CD8-positive, alpha-beta memory T cell (primary cell): Measurements from ENCODE around the gene CYGB. TPM values are rescaled to one million over a fixed set of nuclear protein-coding genes. Genes with fewer than 3 reads are reported as not detected.

ENCODE experiments used
- CTCF ChIA-PET: fragments of 350-600 bp; sonication (Branson Sonifier 250); formaldehyde crosslinking; loops from one replicate; lab custom pipeline; 2021; ENCODE audit warnings: antibody characterized with exemption; lab: Charles Lee
- POLR2A ChIA-PET: fragments of 350-600 bp; sonication (Branson Sonifier 250); formaldehyde crosslinking; loops from one replicate; lab custom pipeline; 2021; ENCODE audit warnings: antibody characterized with exemption; lab: Charles Lee
- DNase-seq, 5 donors: peaks; one replicate each; pipeline versions ENCODE4 v3.0.0 to v3.0.0-alpha.2; 2020 to 2022; ENCODE audit warnings: mixed read lengths in 1 of 5
- H3K27ac ChIP-seq: one replicate; pipeline ENCODE4 v1.7.0; 2013; ENCODE audit warnings: low read depth, mild to moderate bottlenecking, low read length, moderate library complexity
- H3K27me3 ChIP-seq: 2 replicates; pipeline ENCODE4 v1.7.0; 2013; ENCODE audit warnings: low read length, mild to moderate bottlenecking; ENCODE audit not compliant: insufficient read depth, poor library complexity, severe bottlenecking
- H3K36me3 ChIP-seq: 2 replicates; pipeline ENCODE4 v1.7.0; 2013; ENCODE audit warnings: mild to moderate bottlenecking, low read length, moderate library complexity; ENCODE audit not compliant: insufficient read depth
- H3K4me1 ChIP-seq: 2 replicates; pipeline ENCODE4 v1.7.0; 2013; ENCODE audit warnings: mild to moderate bottlenecking, low read length, moderate library complexity; ENCODE audit not compliant: insufficient read depth
- H3K4me3 ChIP-seq: 2 replicates; pipeline ENCODE4 v1.7.0; 2013; ENCODE audit warnings: mild to moderate bottlenecking, low read length
- H3K9me3 ChIP-seq: 2 replicates; pipeline ENCODE4 v1.7.0; 2013; ENCODE audit warnings: mild to moderate bottlenecking, low read length
- H3K27ac Mint-ChIP-seq, 8 donors: one replicate each; pipeline ENCODE4 v1.8.0; 2020 to 2021; ENCODE audit warnings: mixed read lengths in 8 of 8, mild to moderate bottlenecking in 6 of 8, inconsistent platforms in 3 of 8, moderate library complexity in 3 of 8
- H3K27me3 Mint-ChIP-seq, 2 donors: one replicate each; pipeline ENCODE4 v1.8.0; 2020 to 2021; ENCODE audit warnings: mixed read lengths in 2 of 2, mild to moderate bottlenecking in 1 of 2, moderate library complexity in 1 of 2
- H3K36me3 Mint-ChIP-seq, 3 donors: one replicate each; pipeline ENCODE4 v1.8.0; 2020 to 2021; ENCODE audit warnings: mixed read lengths in 3 of 3, inconsistent platforms in 1 of 3, mild to moderate bottlenecking in 1 of 3
- H3K4me1 Mint-ChIP-seq, 3 donors: one replicate each; pipeline ENCODE4 v1.8.0; 2020 to 2021; ENCODE audit warnings: mixed read lengths in 3 of 3, inconsistent platforms in 1 of 3, mild to moderate bottlenecking in 1 of 3
- H3K4me3 Mint-ChIP-seq, 7 donors: one replicate each; pipeline ENCODE4 v1.8.0; 2020 to 2021; ENCODE audit warnings: mixed read lengths in 7 of 7, mild to moderate bottlenecking in 6 of 7, moderate library complexity in 4 of 7, inconsistent platforms in 2 of 7
- H3K9me3 Mint-ChIP-seq, 5 donors: one replicate each; pipeline ENCODE4 v1.8.0; 2020 to 2022; ENCODE audit warnings: mixed read lengths in 5 of 5, mild to moderate bottlenecking in 3 of 5, moderate library complexity in 2 of 5, inconsistent platforms in 1 of 5
- polyA plus RNA-seq: library from polyadenylated mRNA; unstranded; fragments of 300-500 nt; fragmentation: Illumina TruSeq; gene quantifications from one replicate; pipeline ENCODE4 v1.2.3, GENCODE V29; 2021
- total RNA-seq, 2 experiments: library from RNA; stranded (reverse); gene quantifications; one replicate each; pipeline ENCODE4 v1.2.3, GENCODE V29; 2021

The CYGB gene
- total and polyA plus RNA-seq, 3 experiments from 2014 or later = 0.23 TPM; not detected in 2

- CTCF ChIA-PET = interaction anchor here (0.9 to 3.7 kb wide), 4 partner anchors 9 to 32 kb away, joined by 3 to 17 read pairs (median 6); partner anchors contain the start of gene AANAT
- POLR2A ChIA-PET = interaction anchor here (0.6 to 1.0 kb wide), 4 partner anchors 8 to 1348 kb away, joined by 3 to 7 read pairs (median 3); partner anchors contain the start of gene AANAT
- peaks cover 48 to 80% (median 54%) of the 10 kb centered on the region in 3 donors for H3K4me1 Mint-ChIP-seq
- peaks cover 0 to 28% (median 4%) of the 10 kb centered on the region in 3 donors for H3K36me3 Mint-ChIP-seq
- Histone ChIP-seq H3K9me3 (no peaks in the 10 kb centered on the region), H3K4me3 (no peak overlapping the region), H3K36me3 (no peaks in the 10 kb centered on the region), H3K27ac (peak overlapping the region; percentile 1), H3K27me3 (no peaks in the 10 kb centered on the region), H3K4me1 (peaks cover 57% of the 10 kb centered on the region)
- H3K4me3 Mint-ChIP-seq = peak overlapping the region; percentile 87 to 98 (median 91)
- peak in 1 of 5 donors; percentile 33 for DNase-seq
- no peaks in the 10 kb centered on the region for H3K27me3 Mint-ChIP-seq
- H3K9me3 Mint-ChIP-seq = peaks cover 0 to under 1% (median 0%) of the 10 kb centered on the region in 5 donors
- H3K27ac Mint-ChIP-seq = peak overlapping the region; percentile 59 to 99 (median 96)
Observed at GRCh38 chr17:76498876-76499251, 38.6 kb downstream of the CYGB start.

GRCh38 chr17:76497979-76498875 lies 39.3 kb downstream of the CYGB start:
- peaks cover 63% of the 10 kb centered on the region for H3K4me1 ChIP-seq
- H3K27ac ChIP-seq = no peak overlapping the region
- Mint-ChIP-seq H3K27me3 (no peaks in the 10 kb centered on the region), H3K36me3 (peaks cover 0 to 28% (median 4%) of the 10 kb centered on the region in 3 donors), H3K27ac (peak overlapping the region; percentile 59 to 99 (median 96)), H3K4me3 (peak overlapping the region; percentile 87 to 98 (median 91)), H3K9me3 (peaks cover 0 to 2% (median 0%) of the 10 kb centered on the region in 5 donors), H3K4me1 (peaks cover 54 to 86% (median 60%) of the 10 kb centered on the region in 3 donors)
- peak in 1 of 5 donors; percentile 5 for DNase-seq
- POLR2A ChIA-PET = interaction anchor here (0.5 to 0.7 kb wide), 4 partner anchors 9 to 1349 kb away, joined by 3 to 7 read pairs (median 3); partner anchors contain the start of gene AANAT
- no peaks in the 10 kb centered on the region for H3K9me3 ChIP-seq
- H3K36me3 ChIP-seq = no peaks in the 10 kb centered on the region
- CTCF ChIA-PET = interaction anchor here (0.9 to 3.7 kb wide), 4 partner anchors 9 to 90 kb away, joined by 3 to 17 read pairs (median 6); partner anchors contain the start of gene AANAT
- H3K27me3 ChIP-seq = no peaks in the 10 kb centered on the region
- no peak overlapping the region for H3K4me3 ChIP-seq

GRCh38 chr17:76497699-76497978 lies 39.9 kb downstream of the CYGB start:
- Histone ChIP-seq H3K27ac (no peak overlapping the region), H3K9me3 (no peaks in the 10 kb centered on the region), H3K4me3 (no peak overlapping the region), H3K27me3 (no peaks in the 10 kb centered on the region), H3K36me3 (no peaks in the 10 kb centered on the region), H3K4me1 (peaks cover 68% of the 10 kb centered on the region)
- Mint-ChIP-seq H3K27me3 (no peaks in the 10 kb centered on the region), H3K4me1 (peaks cover 60 to 89% (median 66%) of the 10 kb centered on the region in 3 donors), H3K27ac (peak overlapping the region in 6 of 8 donors; percentile 81 to 96 (median 88)), H3K4me3 (peak overlapping the region in 5 of 7 donors; percentile 52 to 96 (median 81)), H3K9me3 (peaks cover 0 to 2% (median 0%) of the 10 kb centered on the region in 5 donors), H3K36me3 (peaks cover 0 to 28% (median 4%) of the 10 kb centered on the region in 3 donors)
- CTCF ChIA-PET = interaction anchor here (1.1 to 3.7 kb wide), 4 partner anchors 8 to 89 kb away, joined by 4 to 17 read pairs (median 6); partner anchors contain the start of gene AANAT
- POLR2A ChIA-PET = no interaction called here
- DNase-seq = no peak

GRCh38 chr17:76496464-76496863 lies 41.0 kb downstream of the CYGB start:
- Histone ChIP-seq H3K9me3 (no peaks in the 10 kb centered on the region), H3K4me1 (peaks cover 68% of the 10 kb centered on the region), H3K27ac (no peak overlapping the region), H3K36me3 (no peaks in the 10 kb centered on the region), H3K27me3 (no peaks in the 10 kb centered on the region), H3K4me3 (no peak overlapping the region)
- peak overlapping the region in 7 of 8 donors; percentile 29 to 96 (median 84) for H3K27ac Mint-ChIP-seq
- H3K4me1 Mint-ChIP-seq = peaks cover 67 to 89% (median 73%) of the 10 kb centered on the region in 3 donors
- no peaks in the 10 kb centered on the region for H3K27me3 Mint-ChIP-seq
- peaks cover 0 to 28% (median 4%) of the 10 kb centered on the region in 3 donors for H3K36me3 Mint-ChIP-seq
- CTCF ChIA-PET = interaction anchor here (1.5 kb wide), 1 partner anchor 27 kb away, joined by 4 read pairs; no protein-coding TSS in a partner anchor
- POLR2A ChIA-PET = no interaction called here
- DNase-seq = no peak
- H3K9me3 Mint-ChIP-seq = peaks cover 0 to 2% (median 0%) of the 10 kb centered on the region in 5 donors
- peak overlapping the region in 5 of 7 donors; percentile 12 to 80 (median 41) for H3K4me3 Mint-ChIP-seq

GRCh38 chr17:76495663-76496400 lies 41.7 kb downstream of the CYGB start:
- Histone ChIP-seq H3K27me3 (no peaks in the 10 kb centered on the region), H3K36me3 (no peaks in the 10 kb centered on the region), H3K9me3 (no peaks in the 10 kb centered on the region), H3K27ac (no peak overlapping the region), H3K4me3 (no peak overlapping the region), H3K4me1 (peaks cover 68% of the 10 kb centered on the region)
- Mint-ChIP-seq H3K4me3 (peak overlapping the region in 2 of 7 donors; percentile 60 to 80), H3K27ac (peak overlapping the region; percentile 29 to 99 (median 81)), H3K9me3 (peaks cover 0 to 2% (median 0%) of the 10 kb centered on the region in 5 donors), H3K27me3 (no peaks in the 10 kb centered on the region), H3K36me3 (peaks cover 0 to 28% (median 4%) of the 10 kb centered on the region in 3 donors), H3K4me1 (peaks cover 67 to 93% (median 73%) of the 10 kb centered on the region in 3 donors)
- no peak for DNase-seq
- CTCF ChIA-PET = no interaction called here
- POLR2A ChIA-PET = no interaction called here

- peaks cover 61 to 93% (median 63%) of the 10 kb centered on the region in 3 donors for H3K4me1 Mint-ChIP-seq
- peak overlapping the region; percentile 82 to 99 (median 98) for H3K27ac Mint-ChIP-seq
- CTCF ChIA-PET = interaction anchor here (0.7 to 2.7 kb wide), 15 partner anchors 9 to 189 kb away, joined by 3 to 15 read pairs (median 5); partner anchors contain the start of genes AANAT and UBE2O
- Histone ChIP-seq H3K9me3 (no peaks in the 10 kb centered on the region), H3K36me3 (no peaks in the 10 kb centered on the region), H3K4me1 (peaks cover 48% of the 10 kb centered on the region), H3K27ac (peak overlapping the region; percentile 72), H3K4me3 (peak overlapping the region; percentile 51), H3K27me3 (no peaks in the 10 kb centered on the region)
- peaks cover 0 to 2% (median 0%) of the 10 kb centered on the region in 5 donors for H3K9me3 Mint-ChIP-seq
- POLR2A ChIA-PET = interaction anchor here (0.6 to 2.3 kb wide), 8 partner anchors 8 to 414 kb away, joined by 3 to 9 read pairs (median 4); partner anchors contain the start of genes RHBDF2 and UBALD2
- H3K36me3 Mint-ChIP-seq = peaks cover 0 to 16% (median 0%) of the 10 kb centered on the region in 3 donors
- H3K4me3 Mint-ChIP-seq = peak overlapping the region; percentile 78 to 92 (median 90)
- H3K27me3 Mint-ChIP-seq = no peaks in the 10 kb centered on the region
- peak; percentile 41 to 73 (median 46) for DNase-seq
Observed at GRCh38 chr17:76493505-76494167, 43.9 kb downstream of the CYGB start.
